ENCODE results near the gene FHIT. TPM values are rescaled to one million over a fixed set of nuclear protein-coding genes. Genes with fewer than 3 reads are reported as not detected.

The FHIT gene
- total RNA-seq, 4 donors from 2014 or later = 1.6 to 12.9 (median 7.8) TPM

- Histone ChIP-seq H3K27me3 (no peaks in the 10 kb centered on the region), H3K4me1 (no peaks in the 10 kb centered on the region), H3K36me3 (no peaks in the 10 kb centered on the region), H3K27ac (no peak overlapping the region), H3K4me3 (no peak overlapping the region), H3K9me3 (no peaks in the 10 kb centered on the region)
- WGBS, 2 donors = 27 to 37% methylated on average over 7 of the region's 7 CpGs
- DNase-seq (ENCODE audit: low spot score in 2 of 2) = peak; percentile 57 to 75
- TF ChIP-seq POLR2A (IDR thresholded peaks at IDR 0.05) = no peak
- TF ChIP-seq, protein P1, sequence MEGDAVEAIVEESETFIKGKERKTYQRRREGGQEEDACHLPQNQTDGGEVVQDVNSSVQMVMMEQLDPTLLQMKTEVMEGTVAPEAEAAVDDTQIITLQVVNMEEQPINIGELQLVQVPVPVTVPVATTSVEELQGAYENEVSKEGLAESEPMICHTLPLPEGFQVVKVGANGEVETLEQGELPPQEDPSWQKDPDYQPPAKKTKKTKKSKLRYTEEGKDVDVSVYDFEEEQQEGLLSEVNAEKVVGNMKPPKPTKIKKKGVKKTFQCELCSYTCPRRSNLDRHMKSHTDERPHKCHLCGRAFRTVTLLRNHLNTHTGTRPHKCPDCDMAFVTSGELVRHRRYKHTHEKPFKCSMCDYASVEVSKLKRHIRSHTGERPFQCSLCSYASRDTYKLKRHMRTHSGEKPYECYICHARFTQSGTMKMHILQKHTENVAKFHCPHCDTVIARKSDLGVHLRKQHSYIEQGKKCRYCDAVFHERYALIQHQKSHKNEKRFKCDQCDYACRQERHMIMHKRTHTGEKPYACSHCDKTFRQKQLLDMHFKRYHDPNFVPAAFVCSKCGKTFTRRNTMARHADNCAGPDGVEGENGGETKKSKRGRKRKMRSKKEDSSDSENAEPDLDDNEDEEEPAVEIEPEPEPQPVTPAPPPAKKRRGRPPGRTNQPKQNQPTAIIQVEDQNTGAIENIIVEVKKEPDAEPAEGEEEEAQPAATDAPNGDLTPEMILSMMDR (IDR thresholded peaks at IDR 0.05) = peak; percentile 71 to 88 (median 79)
These were observed 1393.5 kb downstream of the FHIT start for GRCh38 chr3:59857589-59858346.

DNA sequence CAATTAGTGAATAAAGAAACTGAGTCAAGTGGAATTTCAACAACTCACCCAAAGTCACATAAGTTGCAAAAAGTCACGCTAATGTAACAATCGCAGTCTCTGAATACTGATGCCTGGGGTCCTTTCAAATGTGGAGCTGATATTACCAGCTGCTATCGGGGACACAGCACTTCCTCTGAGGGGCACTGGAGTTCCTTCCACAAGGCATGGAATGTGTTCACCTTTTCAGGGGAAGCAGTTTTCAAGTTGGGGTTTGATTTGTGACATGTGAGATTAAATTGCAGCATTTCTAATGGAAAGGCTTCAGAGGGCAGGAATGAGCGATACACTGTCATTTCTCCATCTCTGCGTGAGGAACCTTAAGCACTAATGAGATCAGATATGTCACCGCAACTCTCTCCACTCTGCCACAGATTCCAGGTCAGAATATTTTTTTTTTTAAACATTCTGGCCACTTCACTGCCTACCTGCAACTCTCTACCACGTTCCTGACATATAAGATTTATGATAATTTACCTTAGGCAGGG lies 1394.3 kb downstream of the FHIT start:
- H3K27ac ChIP-seq = no peak overlapping the region
- H3K9me3 ChIP-seq = no peaks in the 10 kb centered on the region
- H3K4me3 ChIP-seq = no peak overlapping the region
- WGBS, 2 donors = 64 to 72% methylated on average over 7 of the region's 7 CpGs
- no peak for DNase-seq (ENCODE audit: low spot score in 2 of 2)
- H3K4me1 ChIP-seq = no peaks in the 10 kb centered on the region
- TF ChIP-seq POLR2A (IDR thresholded peaks at IDR 0.05) = no peak
- no peak for TF ChIP-seq EP300 (IDR thresholded peaks at IDR 0.05)
- TF ChIP-seq, protein P1 (IDR thresholded peaks at IDR 0.05) = no peak
- H3K27me3 ChIP-seq = no peaks in the 10 kb centered on the region
- H3K36me3 ChIP-seq = no peaks in the 10 kb centered on the region

- Histone ChIP-seq H3K4me3 (no peak overlapping the region), H3K27ac (no peak overlapping the region), H3K9me3 (no peaks in the 10 kb centered on the region), H3K36me3 (no peaks in the 10 kb centered on the region), H3K4me1 (no peaks in the 10 kb centered on the region), H3K27me3 (no peaks in the 10 kb centered on the region)
- WGBS, 2 donors = 75 to 79% methylated on average over 12 of the region's 12 CpGs
- DNase-seq (ENCODE audit: low spot score in 2 of 2) = no peak
- TF ChIP-seq POLR2A (IDR thresholded peaks at IDR 0.05) = no peak
- TF ChIP-seq, protein P1 (IDR thresholded peaks at IDR 0.05) = no peak
These were observed 1397.1 kb downstream of the FHIT start for GRCh38 chr3:59854061-59854709.

DNA sequence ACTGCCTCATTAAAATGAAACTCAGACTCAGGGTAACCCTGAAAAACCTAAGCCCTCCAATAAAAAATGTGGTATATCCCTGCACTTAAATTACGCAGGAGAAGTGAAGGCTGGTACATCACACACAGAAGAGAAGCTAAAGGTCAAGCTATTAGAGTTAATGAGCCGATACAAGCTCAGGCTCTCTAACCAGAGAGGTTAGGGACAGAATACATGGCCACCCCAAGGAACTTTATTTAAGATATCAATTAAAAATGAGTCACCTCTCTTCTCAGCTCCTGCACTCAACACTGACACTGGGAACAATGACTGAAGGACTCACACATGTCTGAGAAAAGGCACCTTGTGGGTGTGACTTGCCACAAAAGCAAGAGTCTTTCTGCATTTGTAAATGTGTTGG lies 1400.8 kb downstream of the FHIT start:
- TF ChIP-seq, protein P1 (IDR thresholded peaks at IDR 0.05) = no peak
- no peak for TF ChIP-seq EP300 (IDR thresholded peaks at IDR 0.05)
- TF ChIP-seq POLR2A (IDR thresholded peaks at IDR 0.05) = no peak
- DNase-seq (ENCODE audit: low spot score in 2 of 2) = no peak
- H3K9me3 ChIP-seq = peaks cover 0 to 14% (median 0%) of the 10 kb centered on the region in 4 donors
- no peak overlapping the region for H3K4me3 ChIP-seq
- H3K4me1 ChIP-seq = no peaks in the 10 kb centered on the region
- no peak overlapping the region for H3K27ac ChIP-seq
- H3K27me3 ChIP-seq = no peaks in the 10 kb centered on the region
- 80 to 85% methylated on average over 2 of the region's 2 CpGs for WGBS, 2 donors
- H3K36me3 ChIP-seq = no peaks in the 10 kb centered on the region

- Histone ChIP-seq H3K27me3 (no peaks in the 10 kb centered on the region), H3K27ac (no peak overlapping the region), H3K36me3 (no peaks in the 10 kb centered on the region), H3K9me3 (peaks cover 0 to 14% (median 0%) of the 10 kb centered on the region in 4 donors), H3K4me3 (no peak overlapping the region), H3K4me1 (no peaks in the 10 kb centered on the region)
- WGBS, 2 donors = 54 to 60% methylated on average over 1 of the region's 1 CpG
- TF ChIP-seq EP300 (IDR thresholded peaks at IDR 0.05) (no peak), POLR2A (IDR thresholded peaks at IDR 0.05) (no peak)
- TF ChIP-seq, protein P1 (IDR thresholded peaks at IDR 0.05) = no peak
- no peak for DNase-seq (ENCODE audit: low spot score in 2 of 2)
These were observed 1405.9 kb downstream of the FHIT start for GRCh38 chr3:59845386-59845785.
